GM18498 (cell line): ENCODE data around the gene APBB2.

Source experiments
- ATAC-seq: cut with Tn5 transposase; IDR thresholded peaks from one replicate; pipeline ENCODE4 v1.9.1; 2021; ENCODE audit warnings: mild to moderate bottlenecking, moderate library complexity; ENCODE audit not compliant: unreplicated experiment

APBB2 gene

GRCh38 chr4:41196633-41197332 lies 17.6 kb downstream of the APBB2 start:
- no peak for ATAC-seq

DNA sequence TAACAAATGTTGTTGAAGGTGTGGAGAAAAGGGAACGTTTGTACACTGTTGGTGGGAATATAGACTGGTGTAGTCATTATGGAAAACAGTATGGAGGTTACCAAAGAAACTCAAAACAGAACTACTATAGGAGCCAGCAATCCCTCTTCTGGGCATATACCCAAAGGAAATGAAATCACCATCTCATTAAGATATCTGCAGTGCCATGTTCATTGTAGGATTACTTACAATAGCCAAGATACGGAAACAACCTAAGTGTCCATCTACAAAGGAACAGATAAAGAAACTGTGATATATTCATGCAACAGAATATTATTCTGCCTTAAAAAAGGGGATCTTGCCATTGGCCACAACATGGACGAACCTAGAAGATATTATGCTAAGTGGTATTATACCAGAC lies 22.2 kb downstream of the APBB2 start:
- no peak for ATAC-seq

GRCh38 chr4:41189666-41190065 lies 24.7 kb downstream of the APBB2 start:
- no peak for ATAC-seq

DNA sequence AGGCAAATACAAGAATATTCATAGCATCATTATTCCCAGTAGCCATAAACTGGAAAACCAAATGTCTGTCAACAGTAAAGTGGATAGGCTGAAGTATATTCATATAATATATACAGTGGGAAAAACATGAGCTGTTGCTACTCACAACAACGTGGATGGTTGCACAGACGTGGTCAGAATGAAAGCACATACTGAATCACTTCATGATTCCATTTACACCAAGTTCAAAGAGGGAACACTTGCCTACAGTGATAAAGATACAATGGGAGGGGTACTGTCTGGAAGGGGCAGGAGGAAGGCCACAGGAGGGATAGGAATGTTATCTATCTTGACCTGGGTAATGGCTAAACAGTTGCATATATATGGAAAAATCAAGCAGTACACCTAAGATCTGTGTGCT lies 25.3 kb downstream of the APBB2 start:
- ATAC-seq = no peak

- ATAC-seq = no peak
Observed at GRCh38 chr4:41185614-41186592, 28.4 kb downstream of the APBB2 start.

- ATAC-seq = no peak
Observed at GRCh38 chr4:41184009-41184408, 30.3 kb downstream of the APBB2 start.

GRCh38 chr4:41183021-41183553 lies 31.3 kb downstream of the APBB2 start:
- ATAC-seq = no peak

GRCh38 chr4:41181037-41181436 lies 33.3 kb downstream of the APBB2 start:
- no peak for ATAC-seq

- ATAC-seq = no peak
Observed at GRCh38 chr4:41179498-41180195, 34.7 kb downstream of the APBB2 start.

- ATAC-seq = no peak
Observed at GRCh38 chr4:41178372-41179370, 35.7 kb downstream of the APBB2 start.

- ATAC-seq = no peak
Observed at GRCh38 chr4:41177016-41177415, 37.3 kb downstream of the APBB2 start.

GRCh38 chr4:41176340-41176739 lies 38.0 kb downstream of the APBB2 start:
- no peak for ATAC-seq

GRCh38 chr4:41175794-41176193 lies 38.5 kb downstream of the APBB2 start:
- ATAC-seq = no peak

DNA sequence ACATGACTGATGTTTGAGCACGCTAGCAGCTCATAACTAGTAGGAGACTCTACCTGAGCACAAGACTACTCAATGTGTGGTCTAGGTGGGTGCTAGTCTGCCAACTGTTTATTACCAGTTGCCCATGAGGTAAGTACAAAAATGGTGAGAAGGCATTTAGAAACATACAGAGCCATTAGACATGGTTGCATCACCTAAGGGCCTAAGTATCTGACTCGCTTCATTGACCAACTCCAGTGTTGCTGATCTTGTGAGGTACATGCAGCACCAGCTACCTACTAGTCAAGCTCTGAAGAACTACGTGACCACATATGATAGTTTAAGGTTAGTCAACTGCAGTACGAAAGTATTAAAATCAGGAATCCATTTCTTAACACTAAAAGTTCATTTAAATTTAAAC lies 39.9 kb downstream of the APBB2 start:
- no peak for ATAC-seq

GRCh38 chr4:41172786-41173185 lies 41.6 kb downstream of the APBB2 start:
- ATAC-seq = no peak

DNA sequence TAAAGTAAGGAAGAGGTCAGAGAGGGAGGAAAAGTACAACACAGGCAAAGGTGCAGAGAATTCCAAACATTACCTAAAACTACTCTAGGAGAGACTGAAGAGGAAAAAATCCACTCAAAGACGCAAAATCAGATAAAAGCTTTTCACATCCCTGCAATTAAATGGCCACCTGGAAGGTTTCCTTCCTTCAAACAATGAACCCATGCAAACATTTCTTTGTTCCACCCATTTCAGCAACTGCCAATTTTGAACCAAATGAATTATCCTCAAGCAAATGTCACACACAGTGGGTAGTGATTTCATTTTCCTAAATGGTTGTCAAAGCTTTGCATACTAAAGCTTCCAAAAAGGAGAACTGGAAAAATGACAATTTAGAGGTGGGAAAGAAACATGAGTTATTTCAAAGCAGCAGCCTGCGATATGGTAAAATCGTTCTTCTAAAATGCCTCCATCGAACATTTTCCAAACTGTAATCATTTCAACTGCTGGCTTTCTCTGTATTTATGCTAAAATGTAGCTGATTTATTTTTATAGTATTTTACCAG lies 45.0 kb downstream of the APBB2 start:
- ATAC-seq = no peak

GRCh38 chr4:41167191-41167590 lies 47.2 kb downstream of the APBB2 start:
- no peak for ATAC-seq

GRCh38 chr4:41164405-41164804 lies 49.9 kb downstream of the APBB2 start:
- no peak for ATAC-seq

DNA sequence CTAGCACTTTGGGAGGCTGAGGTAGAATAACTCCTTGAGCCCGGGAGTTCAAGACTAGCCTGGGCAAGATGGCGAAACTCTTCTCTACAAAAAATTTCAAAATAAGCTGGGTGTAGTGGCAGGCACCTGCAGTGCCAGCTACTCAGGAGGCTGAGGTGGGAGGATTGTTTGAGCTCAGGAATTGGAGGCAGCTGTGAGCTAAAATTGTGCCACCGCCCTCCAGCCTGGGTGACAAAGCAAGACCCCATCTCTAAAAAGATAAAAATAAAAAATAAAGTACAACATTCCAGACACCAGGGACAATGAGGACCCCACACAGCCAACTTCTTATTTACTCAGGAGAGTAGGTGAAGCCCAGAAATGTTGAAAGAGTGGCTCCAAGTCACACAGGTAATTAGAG lies 53.0 kb downstream of the APBB2 start:
- no peak for ATAC-seq

DNA sequence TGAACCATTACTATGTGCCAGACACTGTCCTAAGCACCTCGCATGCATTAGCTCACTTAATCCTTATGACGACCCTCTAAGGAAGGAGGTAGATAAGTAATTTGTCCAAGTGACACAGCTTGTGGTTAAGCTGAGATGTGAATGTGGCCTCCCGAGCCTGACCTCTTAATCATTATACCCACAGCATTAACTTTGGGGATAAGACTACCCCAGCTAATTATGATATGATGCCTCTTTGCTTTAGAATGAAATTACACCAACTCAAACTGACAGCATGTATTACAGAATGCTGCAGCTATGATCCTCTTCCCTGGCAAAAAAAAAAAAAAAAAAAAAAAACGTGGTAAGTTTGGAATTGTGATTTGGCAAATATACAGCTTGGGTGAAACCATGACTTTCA lies 53.5 kb downstream of the APBB2 start:
- no peak for ATAC-seq
